Endodermal cell (in vitro differentiated cells): ENCODE results near the gene KIF27. TPM values are rescaled to one million over a fixed set of nuclear protein-coding genes. Genes with fewer than 3 reads are reported as not detected.

Experiments
- DNase-seq: peaks from one replicate; pipeline ENCODE4 v3.0.0-alpha.2; 2017
- H3K27ac ChIP-seq: 2 replicates; pipeline ENCODE4 v1.5.1; 2013; ENCODE audit warnings: mild to moderate bottlenecking, low read depth, low read length, moderate library complexity
- H3K27me3 ChIP-seq: 2 replicates; pipeline ENCODE4 v1.6.1; 2013; ENCODE audit warnings: mild to moderate bottlenecking, low read length, moderate library complexity; ENCODE audit not compliant: insufficient read depth, control insufficient read depth, poor library complexity, severe bottlenecking
- H3K36me3 ChIP-seq: 2 replicates; pipeline ENCODE4 v1.7.0; 2013; ENCODE audit warnings: mild to moderate bottlenecking, low read length, moderate library complexity; ENCODE audit not compliant: control insufficient read depth, insufficient read depth
- H3K4me1 ChIP-seq: one replicate; pipeline ENCODE4 v1.7.0; 2013; ENCODE audit warnings: low read length; ENCODE audit not compliant: control insufficient read depth, insufficient read depth
- H3K4me3 ChIP-seq: 2 replicates; pipeline ENCODE4 v1.5.1; 2013; ENCODE audit warnings: mild to moderate bottlenecking, low read length, moderate library complexity
- H3K9ac ChIP-seq: 2 replicates; pipeline ENCODE4 v1.6.1; 2013; ENCODE audit warnings: mild to moderate bottlenecking, low read length, moderate library complexity; ENCODE audit not compliant: poor library complexity, severe bottlenecking; ENCODE audit errors: extremely low read depth
- H3K9me3 ChIP-seq: 2 replicates; pipeline ENCODE4 v1.6.1; 2013; ENCODE audit warnings: mild to moderate bottlenecking, low read length, moderate library complexity; ENCODE audit not compliant: control insufficient read depth
- H3K27ac Mint-ChIP-seq: 2 replicates; pipeline ENCODE4 v1.8.0; 2020; ENCODE audit warnings: mixed read lengths
- H3K27me3 Mint-ChIP-seq: 2 replicates; pipeline ENCODE4 v1.8.0; 2021; ENCODE audit warnings: mild to moderate bottlenecking, mixed read lengths; ENCODE audit not compliant: insufficient read depth
- H3K36me3 Mint-ChIP-seq: 2 replicates; pipeline ENCODE4 v1.8.0; 2020; ENCODE audit warnings: low read depth, mixed read lengths
- H3K4me1 Mint-ChIP-seq: 2 replicates; pipeline ENCODE4 v1.8.0; 2020; ENCODE audit warnings: mixed read lengths
- H3K4me3 Mint-ChIP-seq: 2 replicates; pipeline ENCODE4 v1.8.0; 2020; ENCODE audit warnings: mild to moderate bottlenecking, moderate library complexity, mixed read lengths
- H3K9me3 Mint-ChIP-seq: 2 replicates; pipeline ENCODE4 v1.8.0; 2020; ENCODE audit warnings: mild to moderate bottlenecking, mixed read lengths
- CTCF ChIP-seq: fragments of 200-600 bp; sonication (generic); conservative IDR thresholded peaks from 2 replicates; pipeline ENCODE4 v1.5.0; 2021; ENCODE audit warnings: antibody characterized with exemption, mild to moderate bottlenecking
- WGBS, 2 experiments: methylation state at CpG; one replicate each; pipeline versions ENCODE4 v1.1.5 to v1.1.7; 2013; ENCODE audit warnings: missing lambda C conversion rate in 2 of 2, mixed read lengths in 1 of 2; ENCODE audit not compliant: insufficient coverage in 1 of 2, insufficient read length in 1 of 2; 5-methylcytosine and 5-hydroxymethylcytosine counted together
- total RNA-seq, 2 donors: library from RNA; stranded (reverse); fragmentation: NEBNext Ultra II Directional in 1 of 2; extraction: Animal tissue kit (Norgen Biotek cat#: 25700) in 1 of 2; gene quantifications; 2 replicates in 1 of 2; 3 replicates in 1 of 2; pipeline ENCODE4 v1.2.1, GENCODE V29; 2021

KIF27 gene
- total RNA-seq, 2 donors from 2014 or later: 12.0 to 19.5 TPM

DNA sequence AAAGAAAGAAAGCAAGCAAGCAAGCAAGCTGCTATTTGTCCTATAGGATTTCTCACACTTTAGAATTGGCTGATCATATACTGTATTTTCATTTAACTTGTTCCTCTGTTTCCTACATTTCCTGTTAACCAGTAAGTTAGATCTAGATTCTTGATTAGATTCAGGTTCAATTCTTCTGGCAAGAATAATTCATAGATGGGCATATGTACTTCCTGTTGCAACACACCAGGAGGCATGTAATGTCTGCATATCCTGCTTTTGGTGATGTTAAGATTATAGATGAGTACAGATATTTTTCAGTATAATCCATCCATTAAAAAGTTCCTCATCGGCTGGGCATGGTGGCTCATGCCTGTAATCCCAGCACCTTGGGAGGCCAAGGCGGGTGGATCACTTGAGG, 10.8 kb upstream of the KIF27 start:
- Mint-ChIP-seq H3K36me3 (no peaks in the 10 kb centered on the region), H3K27me3 (peaks cover 3% of the 10 kb centered on the region), H3K27ac (no peak overlapping the region), H3K4me1 (peaks cover 12% of the 10 kb centered on the region), H3K4me3 (no peak overlapping the region), H3K9me3 (no peaks in the 10 kb centered on the region)
- Histone ChIP-seq H3K27me3 (no peaks in the 10 kb centered on the region), H3K9ac (no peak overlapping the region), H3K9me3 (no peaks in the 10 kb centered on the region), H3K36me3 (no peaks in the 10 kb centered on the region), H3K4me3 (no peak overlapping the region), H3K27ac (no peak overlapping the region), H3K4me1 (no peaks in the 10 kb centered on the region)
- no peak for TF ChIP-seq CTCF
- no peak for DNase-seq
- WGBS, 2 experiments: no CpG with 5 or more reads among the region's 2 CpGs

- Histone ChIP-seq H3K9me3 (no peaks in the 10 kb centered on the region), H3K4me3 (no peak overlapping the region), H3K27ac (no peak overlapping the region), H3K9ac (no peak overlapping the region), H3K36me3 (no peaks in the 10 kb centered on the region), H3K27me3 (no peaks in the 10 kb centered on the region), H3K4me1 (no peaks in the 10 kb centered on the region)
- Mint-ChIP-seq H3K4me1 (peaks cover 12% of the 10 kb centered on the region), H3K36me3 (no peaks in the 10 kb centered on the region), H3K9me3 (no peaks in the 10 kb centered on the region), H3K4me3 (no peak overlapping the region), H3K27ac (no peak overlapping the region), H3K27me3 (peaks cover 3% of the 10 kb centered on the region)
- no peak for DNase-seq
- TF ChIP-seq CTCF: no peak
- 97 to 100% methylated on average over 3 to 5 of the region's 5 CpGs for WGBS, 2 experiments
These were observed 9.6 kb upstream of the KIF27 start for GRCh38 chr9:83930881-83931280.

DNA sequence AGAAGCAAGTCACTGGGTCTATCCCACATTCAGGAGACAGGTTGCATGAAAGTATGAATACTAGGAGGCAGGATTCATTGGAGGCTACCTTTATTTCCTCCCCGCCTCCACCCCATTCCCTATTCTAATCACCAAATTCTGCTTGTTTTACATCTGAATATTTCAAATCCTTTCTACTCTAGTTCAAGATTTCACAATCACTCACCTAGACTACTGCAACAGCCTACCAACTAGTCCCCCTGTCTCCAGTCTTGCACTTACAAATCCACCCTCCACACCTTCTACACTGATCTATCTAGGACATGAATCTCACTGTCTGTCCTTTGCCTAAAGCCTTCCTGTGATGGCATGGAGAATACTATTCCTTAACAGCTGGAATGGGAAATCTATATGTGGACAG, 6.4 kb upstream of the KIF27 start:
- Mint-ChIP-seq H3K9me3 (no peaks in the 10 kb centered on the region), H3K27me3 (peaks cover 3% of the 10 kb centered on the region), H3K36me3 (no peaks in the 10 kb centered on the region)

More for the DNA sequence above, 6.4 kb upstream of the KIF27 start:
- H3K27ac Mint-ChIP-seq: no peak overlapping the region
- no peaks in the 10 kb centered on the region for H3K9me3 ChIP-seq
- no peak for DNase-seq
- no peaks in the 10 kb centered on the region for H3K27me3 ChIP-seq
- peaks cover 3% of the 10 kb centered on the region for H3K4me1 Mint-ChIP-seq
- peaks cover 3% of the 10 kb centered on the region for H3K4me1 ChIP-seq
- no peak overlapping the region for H3K4me3 Mint-ChIP-seq
- no peak overlapping the region for H3K27ac ChIP-seq
- 80 to 90% methylated on average over 1 of the region's 1 CpG for WGBS, 2 experiments
- no peak for TF ChIP-seq CTCF
- no peak overlapping the region for H3K4me3 ChIP-seq
- no peak overlapping the region for H3K9ac ChIP-seq
- H3K36me3 ChIP-seq: no peaks in the 10 kb centered on the region
